Neural progenitor cell (in vitro differentiated cells): Measurements from ENCODE around the gene MGME1. TPM values are rescaled to one million over a fixed set of nuclear protein-coding genes. Genes with fewer than 3 reads are reported as not detected.

Experiments
- DNase-seq: peaks from one replicate; pipeline ENCODE4 v3.0.0-alpha.2; 2016; ENCODE audit warnings: low spot score
- H2AFZ ChIP-seq: fragments of 200-600 bp; sonication (generic); replicated peaks from 2 replicates; pipeline ENCODE4 v1.6.1; 2016; ENCODE audit warnings: antibody characterized with exemption
- H3F3A ChIP-seq: fragments of 200-600 bp; sonication (generic); 2 replicates; pipeline ENCODE4 v1.6.1; 2016; ENCODE audit warnings: antibody characterized with exemption, low read depth
- H3K27ac ChIP-seq: fragments of 200-600 bp; sonication (generic); 2 replicates; pipeline ENCODE4 v1.5.1; 2016; ENCODE audit warnings: mild to moderate bottlenecking
- H3K27me3 ChIP-seq: fragments of 200-600 bp; sonication (generic); 2 replicates; pipeline ENCODE4 v1.6.1; 2016; ENCODE audit warnings: mild to moderate bottlenecking, moderate library complexity
- H3K36me3 ChIP-seq: fragments of 200-600 bp; sonication (generic); 2 replicates; pipeline ENCODE4 v1.5.1; 2016
- H3K4me1 ChIP-seq: fragments of 200-600 bp; sonication (generic); 2 replicates; pipeline ENCODE4 v1.6.1; 2016; ENCODE audit warnings: mixed run types
- H3K4me2 ChIP-seq: fragments of 200-600 bp; sonication (generic); 2 replicates; pipeline ENCODE4 v1.6.1; 2016
- H3K4me3 ChIP-seq: fragments of 200-600 bp; sonication (generic); 2 replicates; pipeline ENCODE4 v1.5.1; 2016
- H3K79me2 ChIP-seq: fragments of 200-600 bp; sonication (generic); 2 replicates; pipeline ENCODE4 v1.6.1; 2016; ENCODE audit warnings: low read depth
- H3K9ac ChIP-seq: fragments of 200-600 bp; sonication (generic); 2 replicates; pipeline ENCODE4 v1.6.1; 2016
- H3K9me3 ChIP-seq: fragments of 200-600 bp; sonication (generic); 2 replicates; pipeline ENCODE4 v1.5.1; 2016; ENCODE audit warnings: low read depth
- H4K20me1 ChIP-seq: fragments of 200-600 bp; sonication (generic); 2 replicates; pipeline ENCODE4 v1.6.1; 2016; ENCODE audit warnings: low read depth
- H3K27ac Mint-ChIP-seq: 3 replicates; pipeline ENCODE4 v1.8.0; 2021; ENCODE audit warnings: mixed read lengths
- H3K27me3 Mint-ChIP-seq: 2 replicates; pipeline ENCODE4 v1.8.0; 2022; ENCODE audit warnings: low read depth, mild to moderate bottlenecking, inconsistent platforms, moderate library complexity, mixed read lengths; ENCODE audit not compliant: insufficient read depth
- H3K36me3 Mint-ChIP-seq: 3 replicates; pipeline ENCODE4 v1.8.0; 2021; ENCODE audit warnings: mixed read lengths
- H3K4me1 Mint-ChIP-seq: 3 replicates; pipeline ENCODE4 v1.8.0; 2021; ENCODE audit warnings: mixed read lengths
- H3K4me3 Mint-ChIP-seq: 3 replicates; pipeline ENCODE4 v1.8.0; 2021; ENCODE audit warnings: mild to moderate bottlenecking, moderate library complexity, mixed read lengths
- H3K9me3 Mint-ChIP-seq: 3 replicates; pipeline ENCODE4 v1.8.0; 2020; ENCODE audit warnings: mixed read lengths
- EZH2 ChIP-seq: fragments of 200-600 bp; sonication (generic); IDR thresholded peaks from 2 replicates; pipeline ENCODE4 v1.6.1; 2017; ENCODE audit warnings: antibody characterized with exemption, mild to moderate bottlenecking, moderate library complexity
- EZH2phosphoT487 ChIP-seq: fragments of 200-600 bp; sonication (generic); IDR thresholded peaks from 2 replicates; pipeline ENCODE4 v1.6.1; 2017; ENCODE audit warnings: antibody characterized with exemption
- total RNA-seq: library from RNA; depleted of rRNA; stranded (reverse); fragments of >200 nt; gene quantifications from 2 replicates; pipeline ENCODE4 v1.2.3, GENCODE V29; 2015; ENCODE audit warnings: low replicate concordance
- TF ChIP-seq, protein P1 (sequence below): fragments of 200-600 bp; sonication (generic); IDR thresholded peaks from 2 replicates; pipeline ENCODE4 v1.5.1; 2017; ENCODE audit warnings: antibody characterized with exemption, mild to moderate bottlenecking

The MGME1 gene
- total RNA-seq, 1 donor from 2014 or later, result 87.2 TPM

DNA sequence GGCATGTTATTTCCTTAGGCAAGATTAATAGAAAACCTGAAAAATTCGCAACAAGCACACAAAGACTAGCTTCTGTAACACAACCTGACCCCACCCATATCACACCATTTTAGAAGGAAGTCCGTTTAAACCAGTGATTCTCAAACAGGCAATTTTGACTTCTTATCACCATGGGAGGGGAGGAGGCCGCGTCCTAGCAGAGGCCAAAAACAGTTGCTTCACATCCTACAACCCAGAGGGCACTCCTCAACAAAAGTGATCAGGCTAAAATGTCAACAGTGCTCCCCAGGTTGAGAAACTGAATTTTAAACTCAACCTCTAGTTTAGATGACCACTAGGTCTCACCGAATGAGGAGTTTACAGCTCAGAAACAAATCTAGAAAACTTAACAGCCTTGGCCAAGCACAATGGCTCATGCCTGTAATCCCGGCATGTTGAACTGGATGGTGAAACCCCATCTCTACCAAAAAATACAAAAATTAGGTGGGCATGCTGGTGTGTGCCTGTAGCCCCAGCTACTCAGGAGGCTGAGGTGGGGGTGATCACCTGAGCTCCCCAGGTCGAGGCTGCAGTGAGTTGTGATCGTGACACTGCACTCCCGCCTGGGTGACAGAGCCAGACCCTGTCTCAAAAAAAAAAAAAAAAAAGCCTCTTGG lies 3.6 kb upstream of the MGME1 start:
- H3K4me3 Mint-ChIP-seq, result peak overlapping the region; percentile 94
- H3K9me3 ChIP-seq, result no peaks in the 10 kb centered on the region
- DNase-seq, result no peak
- peaks cover 78% of the 10 kb centered on the region for H4K20me1 ChIP-seq
- peaks cover 97% of the 10 kb centered on the region for H3K79me2 ChIP-seq
- peaks cover 3% of the 10 kb centered on the region for H3K36me3 ChIP-seq
- no peak overlapping the region for H3K9ac ChIP-seq
- peaks cover 56% of the 10 kb centered on the region for H3K4me1 Mint-ChIP-seq
- peaks cover 15% of the 10 kb centered on the region for H3K36me3 Mint-ChIP-seq
- no peak for TF ChIP-seq EZH2
- TF ChIP-seq EZH2phosphoT487, result no peak
- TF ChIP-seq, protein P1, sequence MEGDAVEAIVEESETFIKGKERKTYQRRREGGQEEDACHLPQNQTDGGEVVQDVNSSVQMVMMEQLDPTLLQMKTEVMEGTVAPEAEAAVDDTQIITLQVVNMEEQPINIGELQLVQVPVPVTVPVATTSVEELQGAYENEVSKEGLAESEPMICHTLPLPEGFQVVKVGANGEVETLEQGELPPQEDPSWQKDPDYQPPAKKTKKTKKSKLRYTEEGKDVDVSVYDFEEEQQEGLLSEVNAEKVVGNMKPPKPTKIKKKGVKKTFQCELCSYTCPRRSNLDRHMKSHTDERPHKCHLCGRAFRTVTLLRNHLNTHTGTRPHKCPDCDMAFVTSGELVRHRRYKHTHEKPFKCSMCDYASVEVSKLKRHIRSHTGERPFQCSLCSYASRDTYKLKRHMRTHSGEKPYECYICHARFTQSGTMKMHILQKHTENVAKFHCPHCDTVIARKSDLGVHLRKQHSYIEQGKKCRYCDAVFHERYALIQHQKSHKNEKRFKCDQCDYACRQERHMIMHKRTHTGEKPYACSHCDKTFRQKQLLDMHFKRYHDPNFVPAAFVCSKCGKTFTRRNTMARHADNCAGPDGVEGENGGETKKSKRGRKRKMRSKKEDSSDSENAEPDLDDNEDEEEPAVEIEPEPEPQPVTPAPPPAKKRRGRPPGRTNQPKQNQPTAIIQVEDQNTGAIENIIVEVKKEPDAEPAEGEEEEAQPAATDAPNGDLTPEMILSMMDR, result no peak
- H3K4me3 ChIP-seq, result peak overlapping the region; percentile 88
- no peak overlapping the region for H3K27ac ChIP-seq
- no peaks in the 10 kb centered on the region for H3K9me3 Mint-ChIP-seq
- H3F3A ChIP-seq, result peaks cover 43% of the 10 kb centered on the region
- no peaks in the 10 kb centered on the region for H3K27me3 ChIP-seq
- H3K27me3 Mint-ChIP-seq, result no peaks in the 10 kb centered on the region
- no peak overlapping the region for H2AFZ ChIP-seq
- peak overlapping the region; percentile 95 for H3K4me2 ChIP-seq
- H3K4me1 ChIP-seq, result peaks cover 49% of the 10 kb centered on the region
- H3K27ac Mint-ChIP-seq, result no peak overlapping the region

- Histone ChIP-seq H3K36me3 (peaks cover 3% of the 10 kb centered on the region), H3K4me1 (peaks cover 43% of the 10 kb centered on the region), H2AFZ (no peak overlapping the region), H3K27me3 (no peaks in the 10 kb centered on the region), H3K4me2 (peak overlapping the region; percentile 95), H3K27ac (peak overlapping the region; percentile 100), H3K4me3 (peak overlapping the region; percentile 88), H3F3A (peaks cover 36% of the 10 kb centered on the region), H4K20me1 (peaks cover 69% of the 10 kb centered on the region), H3K9me3 (no peaks in the 10 kb centered on the region), H3K79me2 (peaks cover 97% of the 10 kb centered on the region), H3K9ac (peak overlapping the region; percentile 95)
- no peak for TF ChIP-seq EZH2
- TF ChIP-seq, protein P1, result peak; percentile 21
- no peaks in the 10 kb centered on the region for H3K27me3 Mint-ChIP-seq
- peak overlapping the region; percentile 98 for H3K27ac Mint-ChIP-seq
- peaks cover 15% of the 10 kb centered on the region for H3K36me3 Mint-ChIP-seq
- DNase-seq, result no peak
- peak overlapping the region; percentile 94 for H3K4me3 Mint-ChIP-seq
- H3K9me3 Mint-ChIP-seq, result no peaks in the 10 kb centered on the region
- H3K4me1 Mint-ChIP-seq, result peaks cover 62% of the 10 kb centered on the region
These were observed 2.1 kb upstream of the MGME1 start for GRCh38 chr20:17966432-17967310.

DNA sequence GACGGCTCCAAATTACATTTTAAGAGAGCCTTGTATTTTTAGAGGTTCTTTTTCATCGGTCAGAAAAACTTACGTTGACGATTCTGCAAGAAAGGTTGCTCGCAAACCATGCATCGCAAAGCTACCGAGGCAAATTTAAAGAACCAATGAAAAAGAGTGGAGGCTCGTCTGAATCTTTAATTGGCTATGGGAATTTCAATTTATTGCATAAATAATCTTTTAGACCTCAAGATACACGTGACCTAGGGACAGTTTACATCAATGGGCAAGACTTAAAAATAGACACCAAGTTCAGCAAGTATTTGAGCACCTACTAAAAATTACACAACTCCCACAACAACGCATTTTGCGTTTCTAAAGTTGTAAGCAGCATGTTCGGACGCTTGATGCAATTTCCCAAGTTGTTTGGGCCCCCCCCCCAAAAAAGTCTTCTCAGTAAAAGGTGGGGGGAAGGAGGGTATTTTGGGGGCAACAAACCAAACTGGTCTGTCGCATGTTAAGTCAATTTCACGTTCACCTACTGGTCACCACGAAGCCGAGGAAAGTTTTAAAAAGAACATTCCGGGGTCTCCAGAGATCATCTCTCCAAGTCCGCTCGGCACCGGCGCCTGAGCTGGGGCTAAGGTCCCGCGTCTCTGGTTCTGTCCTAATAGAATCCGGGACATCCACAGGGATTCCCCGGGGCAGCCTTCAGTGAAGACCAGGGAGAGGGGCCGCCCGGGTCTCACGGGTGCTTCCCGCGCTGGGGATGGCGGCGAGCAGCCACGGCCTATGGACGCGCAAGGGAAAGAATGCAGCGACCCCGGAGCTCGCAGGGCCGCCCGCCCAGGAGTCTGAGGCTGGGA lies 1.1 kb upstream of the MGME1 start:
- Histone ChIP-seq H3K79me2 (peaks cover 97% of the 10 kb centered on the region), H3K9me3 (no peaks in the 10 kb centered on the region), H3K4me3 (peak overlapping the region; percentile 88), H3K36me3 (peaks cover 3% of the 10 kb centered on the region), H3K4me2 (peak overlapping the region; percentile 95), H3F3A (peaks cover 32% of the 10 kb centered on the region), H3K9ac (peak overlapping the region; percentile 95), H3K27me3 (no peaks in the 10 kb centered on the region), H2AFZ (no peak overlapping the region), H3K4me1 (peaks cover 43% of the 10 kb centered on the region), H4K20me1 (peaks cover 69% of the 10 kb centered on the region), H3K27ac (peak overlapping the region; percentile 100)
- Mint-ChIP-seq H3K36me3 (peaks cover 18% of the 10 kb centered on the region), H3K4me3 (peak overlapping the region; percentile 94), H3K27me3 (no peaks in the 10 kb centered on the region), H3K9me3 (no peaks in the 10 kb centered on the region), H3K4me1 (peaks cover 64% of the 10 kb centered on the region), H3K27ac (peak overlapping the region; percentile 98)
- no peak for DNase-seq
- TF ChIP-seq, protein P1, result no peak
- TF ChIP-seq EZH2phosphoT487, result no peak
- no peak for TF ChIP-seq EZH2
